Measurements from ENCODE around the gene MOB3C.

The MOB3C gene

DNA sequence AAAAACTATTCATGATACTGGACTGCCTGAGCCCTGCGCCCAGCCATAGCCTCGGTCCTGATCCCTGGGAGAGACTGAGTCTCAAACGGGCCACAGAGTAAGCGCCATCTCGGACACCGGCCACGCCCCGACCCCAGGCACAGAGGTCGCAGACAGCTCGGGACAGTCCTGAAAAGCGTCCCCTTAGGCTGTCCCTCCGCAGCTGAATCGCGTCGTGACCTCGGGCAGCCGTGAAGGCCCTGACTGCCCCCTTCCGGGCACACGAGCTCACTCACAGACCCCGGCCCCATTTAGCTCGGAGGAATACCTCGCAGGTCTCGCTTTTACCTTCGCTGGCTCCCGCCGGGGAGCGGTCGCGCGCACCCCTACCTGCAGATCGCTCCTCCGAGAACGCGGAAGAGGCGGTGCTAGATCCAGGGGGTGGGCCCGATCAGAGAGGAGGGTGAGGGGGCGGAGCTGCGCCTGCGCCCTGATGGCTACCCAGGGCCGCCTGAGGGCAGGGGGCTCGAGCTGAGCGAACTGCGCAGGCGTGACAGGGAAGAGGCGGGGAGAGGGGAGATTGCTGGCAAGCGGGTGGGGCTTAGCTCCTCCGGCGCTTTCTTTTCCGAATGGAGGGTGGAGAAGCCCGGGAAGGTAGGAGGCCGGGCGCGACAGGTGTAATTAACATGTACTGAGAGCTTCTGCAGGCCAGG is 12.6 kb downstream of the MOB3C start, which contains the start of gene MKNK1:
Gene MKNK1, minus strand, starts transcription at position 411 of the 692 bp plus-strand sequence. CDS start 20,941 bp downstream, outside the sequence.
- DNase-seq = peak; percentile 98

DNA sequence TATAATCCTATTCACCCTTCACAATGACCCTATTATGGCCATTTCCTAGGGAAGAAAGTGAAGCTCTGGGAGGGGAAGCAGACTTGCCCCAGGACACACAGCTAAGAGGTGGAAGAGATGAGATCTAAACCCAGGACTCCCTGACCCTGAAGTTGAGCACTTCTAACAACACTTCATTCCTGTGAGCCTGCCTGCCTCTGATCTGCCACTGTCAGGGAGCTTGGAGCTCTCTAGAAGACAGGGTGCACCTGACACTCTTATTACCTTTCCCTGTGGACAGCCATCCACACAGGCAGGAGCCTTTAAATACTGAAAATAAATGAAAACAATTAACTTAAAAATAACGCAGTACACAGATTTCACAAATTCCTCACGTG is 13.1 kb downstream of the MOB3C start:
- DNase-seq = no peak

DNA sequence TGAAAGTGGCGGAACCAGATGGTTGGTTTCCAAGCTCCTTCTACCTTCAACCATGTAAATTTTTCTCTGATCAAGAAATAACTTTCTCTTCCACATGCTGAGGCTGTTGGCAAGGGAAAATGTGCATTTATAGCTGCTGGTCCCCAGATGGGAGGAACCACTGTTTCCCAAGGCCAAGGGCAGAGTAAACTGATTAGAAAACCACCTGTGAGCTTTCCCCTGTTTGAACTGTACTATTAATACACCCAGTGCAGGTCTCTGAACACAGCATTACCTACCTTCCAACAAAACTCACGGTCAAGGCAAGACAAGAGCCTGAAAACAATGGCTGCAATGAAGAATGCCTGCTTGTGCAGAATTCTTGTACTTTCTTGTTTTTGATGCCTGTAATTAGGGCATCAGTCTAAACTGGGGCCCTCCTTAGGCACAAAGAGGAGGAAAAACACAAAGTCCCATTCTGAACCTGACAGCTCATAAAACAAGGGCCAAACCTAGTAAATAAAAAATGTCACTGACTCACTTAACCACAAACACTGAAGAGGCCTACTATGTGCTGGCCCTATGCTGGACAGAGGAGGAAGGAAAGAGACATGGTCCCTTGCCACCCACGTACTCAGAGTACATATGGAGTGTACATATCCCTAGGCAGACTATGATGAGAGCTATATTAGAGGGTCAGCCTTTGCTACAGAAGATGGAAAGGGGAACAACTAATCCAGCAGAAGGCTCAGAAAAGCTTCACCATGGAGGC is 15.2 kb downstream of the MOB3C start:
- DNase-seq = no peak

DNA sequence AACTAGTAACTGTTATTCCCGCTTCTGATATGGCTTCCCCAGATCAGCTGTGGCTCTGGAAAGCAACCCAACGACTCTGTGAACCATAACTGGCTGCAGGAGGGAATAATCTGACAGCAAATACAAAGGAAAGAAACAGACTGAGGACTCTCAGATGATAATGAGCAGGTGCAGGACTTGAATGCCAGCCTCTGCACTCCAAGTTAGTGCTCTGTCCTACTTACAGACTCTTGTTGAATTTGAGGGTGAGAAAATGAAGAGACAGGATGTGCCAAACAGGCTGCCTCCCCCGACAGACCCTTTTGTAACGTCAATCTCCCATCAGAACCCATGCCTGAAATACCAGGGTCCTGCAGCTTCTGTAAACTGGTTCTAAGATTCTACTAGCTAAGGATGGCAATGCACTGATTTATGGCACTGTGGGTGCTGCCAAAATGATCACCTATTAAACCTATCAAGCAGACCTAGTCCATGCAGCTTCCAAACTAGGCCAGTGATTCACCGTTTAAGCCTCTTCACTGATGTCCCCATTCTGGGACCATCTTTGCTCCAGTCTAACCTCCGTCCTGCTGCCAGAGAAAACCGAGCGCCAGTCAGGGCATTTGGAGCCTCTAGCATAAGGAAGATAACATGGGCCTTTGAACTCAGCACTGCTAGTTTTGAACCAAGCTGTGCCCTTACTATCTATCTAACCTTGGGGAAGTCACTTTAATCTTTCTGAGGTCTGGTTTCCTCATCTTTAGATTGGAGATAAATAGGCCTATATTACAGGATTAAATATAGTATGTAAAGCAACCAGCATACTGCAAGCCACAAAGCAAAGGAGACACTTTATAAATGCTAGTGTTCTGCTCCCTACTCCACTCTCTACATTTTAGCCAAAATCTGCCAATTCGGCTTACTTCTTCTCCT is 17.3 kb downstream of the MOB3C start:
- no peak for DNase-seq

DNA sequence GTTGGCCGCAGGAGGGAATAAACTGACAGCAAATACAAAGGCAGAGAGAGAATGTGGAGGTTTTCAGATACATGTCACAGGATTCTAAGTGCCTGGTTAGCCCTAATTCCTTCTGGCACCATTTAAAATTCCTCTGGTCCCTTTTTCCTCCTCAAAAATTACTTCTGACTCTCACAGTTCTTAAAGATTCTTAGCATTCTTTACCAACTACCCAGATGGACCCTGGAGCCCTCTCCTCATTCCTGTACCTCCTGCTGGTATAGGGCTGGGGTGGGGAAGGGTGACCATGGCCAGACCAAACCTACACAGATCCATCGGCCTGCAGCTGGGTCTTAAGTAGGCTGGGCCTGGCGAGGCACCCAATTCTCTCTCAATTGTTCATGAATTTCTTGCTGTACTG is 19.8 kb downstream of the MOB3C start:
- DNase-seq = no peak

DNA sequence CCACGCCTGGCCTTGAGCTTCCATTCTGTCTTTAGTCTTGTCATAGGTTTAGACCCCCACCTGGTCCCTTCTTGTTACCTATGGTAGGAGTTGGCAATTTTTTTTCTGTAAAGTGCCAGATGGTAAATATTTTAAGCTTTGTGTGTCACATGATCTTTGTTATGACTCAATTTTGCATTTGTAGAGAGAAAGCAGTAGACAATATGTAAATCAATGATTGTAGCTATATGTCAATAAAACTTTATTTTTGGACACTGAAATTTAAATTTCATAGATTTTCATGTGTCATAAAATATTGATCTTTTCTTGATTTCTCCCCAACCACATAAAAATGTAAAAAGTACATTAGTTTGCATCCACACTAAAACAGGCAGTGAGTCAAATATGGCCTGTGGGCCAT is 20.6 kb downstream of the MOB3C start:
- DNase-seq = no peak

DNA sequence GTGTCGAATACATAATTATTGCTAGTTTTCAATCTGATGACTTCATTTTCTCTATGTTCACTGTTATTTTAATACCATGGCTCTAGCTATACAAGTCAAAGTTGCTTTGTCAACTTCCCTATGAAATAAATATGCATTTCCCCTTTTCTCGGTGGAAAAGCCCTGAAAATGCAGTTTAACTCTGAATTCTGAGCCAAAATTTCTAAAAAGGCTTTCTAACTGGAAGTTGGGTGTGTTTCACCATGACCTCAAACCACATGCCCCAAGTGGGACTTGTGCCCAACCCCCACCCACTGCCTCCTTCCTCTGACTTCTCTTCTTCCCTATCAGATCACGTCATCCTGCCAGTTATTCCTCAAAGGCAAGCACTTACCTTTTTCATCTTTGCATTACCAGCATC is 21.5 kb downstream of the MOB3C start:
- DNase-seq = no peak

DNA sequence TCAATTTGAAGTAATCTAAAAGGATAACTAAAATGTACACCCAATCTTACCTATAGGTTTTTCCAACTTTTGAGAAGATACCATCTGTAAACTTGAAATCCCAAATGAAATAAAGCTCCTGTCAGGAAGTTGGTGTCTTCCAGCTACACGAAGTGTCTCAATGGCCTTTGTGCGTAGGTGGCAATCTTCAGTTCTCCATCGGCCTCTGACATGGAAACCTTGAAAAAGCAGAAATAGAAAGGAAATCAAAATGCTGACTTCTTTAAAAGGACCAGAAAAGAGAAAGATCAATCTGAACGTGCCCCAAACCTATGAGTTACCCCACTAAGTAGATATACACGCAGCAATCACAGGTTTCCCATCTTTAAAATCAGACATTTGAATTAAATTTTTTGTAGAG is 22.5 kb downstream of the MOB3C start:
- DNase-seq = no peak

DNA sequence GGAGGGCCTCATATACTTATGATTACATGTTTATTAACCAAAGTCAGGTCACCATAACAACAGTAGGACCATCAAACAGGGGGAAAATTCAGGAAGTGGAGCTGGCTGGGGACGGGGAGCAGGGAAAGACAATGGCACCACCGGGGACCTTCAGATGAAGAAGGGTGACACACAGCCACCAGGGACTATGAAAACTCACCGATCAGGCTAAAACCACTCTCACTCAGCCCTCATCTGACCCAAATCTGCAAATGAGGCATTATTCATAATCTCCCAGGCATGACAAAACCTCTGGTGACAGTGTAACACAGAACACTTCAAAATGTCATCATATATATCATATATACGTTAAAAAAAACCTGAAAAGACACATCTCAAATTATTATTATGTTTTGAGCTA is 23.8 kb downstream of the MOB3C start:
- no peak for DNase-seq

DNA sequence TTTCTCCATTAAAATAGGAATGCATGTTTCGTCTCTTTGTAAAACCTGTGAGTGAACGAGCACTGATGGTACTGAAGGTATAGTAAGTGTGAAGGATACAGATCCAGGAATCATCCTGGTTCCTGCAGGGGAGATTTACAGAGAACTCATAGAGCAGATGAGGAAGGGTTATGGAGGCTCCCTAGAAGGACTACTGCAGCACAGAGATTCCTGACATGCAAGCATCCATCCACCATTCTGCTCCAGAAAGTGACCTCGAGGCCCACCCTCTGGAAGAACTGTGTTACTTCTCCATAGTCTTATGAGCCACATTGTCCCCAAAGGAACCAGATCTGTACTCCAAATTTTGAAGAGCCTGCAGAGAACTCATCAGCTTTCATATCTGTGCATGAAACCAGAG is 27.1 kb downstream of the MOB3C start:
- no peak for DNase-seq

DNA sequence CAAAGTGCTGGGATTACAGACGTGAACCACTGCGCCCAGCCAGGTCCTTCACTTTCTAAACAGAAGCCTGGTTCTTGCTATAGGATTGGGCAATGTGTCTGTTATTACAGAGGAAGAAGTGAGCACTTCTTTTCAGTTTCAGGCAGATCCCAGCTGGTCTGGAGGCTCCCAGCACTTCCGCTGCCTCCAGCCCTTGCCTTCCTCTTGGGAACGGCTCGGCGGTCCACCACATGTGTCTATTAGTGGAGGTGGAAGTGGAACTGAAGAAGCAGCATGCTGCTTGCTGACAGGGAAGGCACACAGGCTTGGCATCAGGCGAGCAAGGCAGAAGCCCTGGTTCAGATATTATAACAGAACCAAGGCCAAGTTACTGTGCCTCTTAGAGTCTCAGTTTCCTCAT is 29.5 kb downstream of the MOB3C start:
- DNase-seq = no peak

DNA sequence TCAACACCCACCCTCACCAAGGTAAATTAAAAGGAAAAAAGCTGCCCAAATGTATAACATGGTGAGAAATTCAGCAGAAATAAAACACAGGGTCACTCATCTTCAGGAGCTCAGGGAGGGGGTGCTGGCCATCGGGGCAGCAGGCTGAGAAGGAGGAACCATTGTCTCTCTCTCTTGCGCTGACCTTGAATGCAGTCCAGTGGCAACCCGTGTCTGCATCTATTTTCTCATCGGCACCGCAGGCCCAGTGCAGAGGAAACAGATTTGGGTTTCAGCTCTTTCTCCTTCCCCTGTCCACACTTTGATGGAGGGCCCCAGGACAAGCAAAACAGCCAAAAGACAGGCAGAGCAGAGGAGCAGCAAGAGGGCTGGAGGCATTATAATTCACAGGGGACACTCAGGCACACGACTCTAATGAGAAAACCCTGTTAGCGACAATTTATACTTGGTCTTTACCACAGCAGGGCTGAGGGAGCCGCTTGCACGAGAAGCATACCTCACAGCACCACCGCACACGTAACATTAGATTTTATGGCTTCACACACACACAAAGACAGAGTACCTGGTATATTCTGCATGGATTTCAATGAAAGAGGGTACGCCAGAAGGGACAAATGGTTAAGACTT is 31.2 kb downstream of the MOB3C start:
- DNase-seq = no peak

DNA sequence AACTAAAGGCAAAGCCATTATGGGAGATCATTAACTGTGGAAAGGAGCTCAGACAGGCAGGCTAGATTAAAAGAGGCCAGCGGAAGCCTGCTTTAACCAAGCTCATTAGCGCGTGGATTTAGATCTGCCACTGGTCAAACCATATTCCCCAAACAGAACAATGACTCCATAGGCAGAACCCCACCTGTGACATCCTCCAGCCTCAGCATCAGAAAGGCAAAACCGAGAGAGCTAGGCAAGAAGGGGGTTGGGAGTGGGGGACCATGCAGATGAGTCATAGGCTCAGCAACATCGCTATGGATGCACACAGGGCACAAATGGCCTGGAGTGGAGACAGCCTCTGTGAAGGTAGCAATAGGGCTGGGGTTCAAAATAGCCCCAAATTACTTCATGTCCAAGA is 33.1 kb downstream of the MOB3C start:
- DNase-seq = no peak

DNA sequence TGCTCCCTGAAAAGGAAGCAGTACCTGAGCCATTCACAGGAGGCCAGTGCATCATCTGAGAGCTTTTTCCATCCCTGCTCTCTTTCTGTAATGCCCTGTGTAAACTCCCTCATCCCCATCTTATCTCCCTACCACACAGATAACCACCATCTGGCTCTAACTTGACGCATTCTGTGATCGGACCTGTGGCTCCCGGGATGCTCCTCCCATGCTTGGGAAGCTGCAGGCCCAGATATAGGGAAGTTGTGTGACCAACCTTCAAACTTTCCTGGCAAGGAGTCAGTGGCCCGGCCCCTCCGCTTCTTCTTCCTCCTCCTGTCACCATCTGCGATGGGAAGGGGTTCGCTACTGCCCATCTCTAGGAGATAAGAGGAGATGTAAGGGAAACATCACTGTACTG is 33.6 kb downstream of the MOB3C start:
- DNase-seq = no peak

DNA sequence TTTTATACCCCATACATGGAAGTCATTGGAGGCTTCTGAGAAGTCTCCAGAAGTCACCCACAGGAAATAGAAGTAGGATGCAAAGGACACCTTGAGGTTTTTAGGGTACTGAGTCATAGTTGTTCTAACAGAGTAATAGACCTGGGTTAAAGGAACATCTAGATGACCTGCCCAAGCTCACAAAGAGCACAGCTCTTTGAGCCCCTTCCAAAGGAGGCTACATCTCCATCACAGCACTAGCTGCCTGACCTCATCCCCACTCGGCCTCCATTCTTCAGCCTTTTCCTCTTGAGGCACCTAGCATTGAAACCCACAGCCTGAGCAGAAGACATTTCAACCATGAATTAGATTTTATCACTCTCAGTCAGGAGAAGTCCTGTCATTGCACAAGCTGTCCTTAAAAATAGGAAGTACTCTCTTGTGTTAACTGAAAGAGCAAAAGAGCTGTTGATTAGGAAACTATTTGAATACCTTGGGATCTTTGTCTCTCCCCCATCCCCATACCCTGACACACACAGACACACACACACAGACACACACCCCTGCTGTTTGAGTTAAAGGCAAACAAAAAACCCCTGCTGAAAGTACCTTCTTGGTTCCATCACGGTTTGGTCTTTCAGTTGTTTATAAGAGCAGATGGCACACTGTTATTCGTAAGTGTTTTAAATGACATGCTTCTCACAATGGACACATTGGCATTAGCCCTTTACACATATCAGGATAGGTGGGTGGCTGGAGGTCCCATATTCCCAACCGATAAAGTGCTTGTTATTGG is 34.7 kb downstream of the MOB3C start:
- no peak for DNase-seq

DNA sequence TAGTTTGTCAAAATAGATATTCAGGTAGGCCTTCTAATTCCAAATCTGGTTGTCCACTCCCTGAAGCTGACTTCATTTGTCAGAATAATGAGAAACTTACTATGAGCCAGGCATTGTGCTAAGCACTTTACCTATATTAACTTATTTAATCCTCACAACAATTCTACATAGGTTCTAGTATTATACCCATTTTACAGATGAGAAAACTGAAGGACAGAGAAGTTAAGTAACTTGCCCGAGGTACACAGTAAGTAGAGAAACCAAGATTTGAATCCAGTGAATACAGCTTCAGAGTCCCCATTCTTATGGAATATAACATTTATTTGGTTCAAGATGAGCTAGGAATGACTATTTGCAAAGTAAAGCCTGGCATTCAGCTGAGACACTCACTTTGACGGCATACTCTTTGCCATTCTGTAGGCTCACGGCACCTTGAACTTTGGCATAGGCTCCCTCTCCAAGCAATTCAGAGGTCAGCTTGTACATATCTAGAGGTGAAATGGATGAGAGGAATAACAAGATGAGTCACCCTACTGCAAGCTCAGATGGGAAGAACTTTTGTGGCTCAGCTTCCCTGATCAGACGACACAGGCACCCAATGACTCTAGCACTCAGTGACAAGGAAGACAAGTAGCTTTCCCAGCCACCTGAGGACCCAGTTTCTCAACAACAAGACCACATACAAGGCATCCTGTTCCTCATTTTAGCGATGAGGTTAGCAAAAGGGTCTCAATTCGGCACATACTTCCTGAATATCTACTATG is 36.3 kb downstream of the MOB3C start:
- no peak for DNase-seq

DNA sequence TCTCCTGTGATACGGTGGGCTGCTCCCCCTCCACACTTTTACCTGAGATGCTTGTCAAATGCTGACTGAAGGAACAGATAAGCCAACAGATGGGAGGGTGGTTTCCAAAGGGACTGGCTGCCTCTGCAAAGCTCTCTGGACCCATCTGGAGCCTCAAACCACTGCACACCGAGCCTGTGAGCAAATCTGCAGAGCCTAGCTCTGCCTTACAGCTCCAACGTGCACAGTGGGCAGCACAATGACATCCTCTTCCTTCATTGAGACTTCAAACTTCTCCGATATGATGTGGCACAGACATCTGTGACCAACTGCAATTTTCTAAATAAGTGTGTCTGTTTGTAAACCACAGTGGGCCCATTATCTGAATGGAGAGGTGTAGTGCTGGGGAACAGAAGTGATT is 38.9 kb downstream of the MOB3C start:
- no peak for DNase-seq

DNA sequence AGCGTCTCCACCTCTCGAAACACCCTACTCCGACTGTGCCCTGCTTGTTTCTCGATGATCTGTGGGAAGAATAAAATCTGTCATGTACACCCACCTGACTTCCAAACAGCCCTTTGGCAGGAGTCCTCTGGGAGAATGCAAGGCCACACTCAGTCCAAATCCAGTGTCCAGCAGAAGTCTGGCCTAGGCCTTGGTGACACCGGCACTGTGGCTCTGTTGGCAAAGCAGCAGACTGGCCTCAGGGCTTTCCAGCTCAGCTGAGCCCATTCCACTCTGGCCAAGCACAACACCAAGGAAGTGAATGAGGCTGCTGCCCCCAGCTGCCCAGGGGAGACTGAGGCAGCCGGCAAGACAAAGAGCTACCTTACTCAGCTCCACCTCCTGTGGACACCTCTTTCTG is 40.0 kb downstream of the MOB3C start:
- no peak for DNase-seq

DNA sequence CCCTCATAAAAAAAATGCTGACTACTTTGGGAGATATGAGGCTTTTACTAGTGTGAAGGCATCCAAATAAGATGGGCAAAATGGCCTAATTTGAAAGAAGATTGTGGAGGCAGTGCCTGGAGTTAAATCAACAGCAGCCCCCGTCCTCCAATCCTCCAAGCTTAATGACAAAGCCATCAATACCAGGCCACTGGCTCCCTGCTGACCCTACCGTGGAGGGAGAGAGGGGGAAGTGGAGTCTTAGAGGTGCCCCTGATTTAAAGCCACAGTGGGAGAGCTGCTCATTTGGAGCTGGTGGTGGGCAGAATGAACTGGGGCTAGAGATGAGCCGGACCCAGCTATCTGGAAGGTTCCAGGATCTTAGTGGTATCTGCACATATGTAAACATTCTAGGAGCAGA is 40.8 kb downstream of the MOB3C start:
- DNase-seq = no peak

DNA sequence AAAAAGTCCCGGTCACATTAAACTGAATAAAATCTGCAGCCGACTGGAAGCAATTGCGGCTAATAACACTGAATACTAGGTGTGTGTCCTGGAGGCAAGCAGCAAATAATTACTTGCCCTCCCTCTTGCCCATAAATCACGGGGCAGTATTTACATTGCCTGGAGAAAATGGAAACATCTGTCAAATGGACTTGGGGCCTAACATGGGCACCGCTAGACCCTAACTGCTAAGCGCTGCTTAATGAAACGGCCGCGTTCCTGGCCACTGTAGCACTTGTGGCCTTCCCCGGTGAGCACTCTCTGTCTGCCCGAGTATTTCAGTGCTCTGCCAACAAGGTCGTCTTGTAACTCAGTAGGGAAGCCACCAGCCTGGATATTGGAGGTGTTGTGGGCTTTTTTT is 41.3 kb downstream of the MOB3C start:
- DNase-seq = no peak

DNA sequence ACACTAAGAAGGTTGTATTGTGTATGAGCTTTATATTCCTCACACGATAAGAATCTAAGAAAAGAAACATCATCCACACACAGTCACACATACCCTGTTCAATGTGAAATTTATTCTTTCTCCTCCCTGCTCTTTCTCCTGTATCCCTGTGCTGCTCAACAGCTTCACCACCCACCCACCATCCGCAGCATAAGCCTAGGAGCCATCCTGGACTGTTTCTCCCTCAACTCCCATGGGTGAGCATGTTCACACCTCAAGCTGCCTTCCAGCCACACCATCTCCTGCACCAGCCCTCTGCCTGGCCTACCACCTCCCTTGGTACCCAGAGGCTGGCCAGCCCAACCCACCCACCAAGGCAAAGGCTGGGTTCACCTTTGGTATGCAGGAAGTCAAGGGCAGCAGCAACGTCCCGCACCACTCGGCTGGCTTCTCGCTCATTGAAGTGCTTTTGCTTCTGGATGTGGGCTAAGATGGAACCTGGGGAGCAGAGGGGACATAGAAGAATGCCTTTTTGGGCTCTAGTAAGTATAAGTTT is 44.9 kb downstream of the MOB3C start:
- DNase-seq = no peak
